Activated gamma-delta T cell treated with Interleukin-2 at 50 U/mL for 16 hours (primary cell): ENCODE results near the gene LACRT.

Source experiments
- DNase-seq: peaks from one replicate; pipeline ENCODE4 v3.0.0-alpha.2; 2020

Gene LACRT

GRCh38 chr12:54596526-54596946 is 38.2 kb downstream of the LACRT start:
- peak; percentile 39 for DNase-seq

- no peak for DNase-seq
Observed at GRCh38 chr12:54595471-54595870, 39.2 kb downstream of the LACRT start.

- no peak for DNase-seq
Observed at GRCh38 chr12:54593725-54594124, 41.0 kb downstream of the LACRT start.

- no peak for DNase-seq
Observed at GRCh38 chr12:54593135-54593534, 41.6 kb downstream of the LACRT start.

- no peak for DNase-seq
Observed at GRCh38 chr12:54592316-54592715, 42.4 kb downstream of the LACRT start.

- DNase-seq, result no peak
Observed at GRCh38 chr12:54590978-54591591, 43.6 kb downstream of the LACRT start.

- DNase-seq, result no peak
Observed at GRCh38 chr12:54589964-54590363, 44.7 kb downstream of the LACRT start.

- no peak for DNase-seq
Observed at GRCh38 chr12:54588890-54589267, 45.8 kb downstream of the LACRT start.

GRCh38 chr12:54588110-54588889 is 46.4 kb downstream of the LACRT start, which contains the start of gene PPP1R1A:
TSS of gene PPP1R1A (minus strand) at chr12:54588659. CDS start at chr12:54588488, 171 bp downstream.
- no peak for DNase-seq

GRCh38 chr12:54587315-54587873 is 47.3 kb downstream of the LACRT start:
- no peak for DNase-seq

- DNase-seq, result no peak
Observed at GRCh38 chr12:54586620-54587019, 48.1 kb downstream of the LACRT start.

- DNase-seq, result no peak
Observed at GRCh38 chr12:54585243-54585642, 49.5 kb downstream of the LACRT start.

GRCh38 chr12:54584128-54584527 is 50.6 kb downstream of the LACRT start:
- DNase-seq, result no peak

GRCh38 chr12:54583726-54584125 is 51.0 kb downstream of the LACRT start:
- DNase-seq, result no peak

- DNase-seq, result no peak
Observed at GRCh38 chr12:54581412-54581811, 53.3 kb downstream of the LACRT start.
